OCI-LY3 (cell line): ENCODE measurements around the gene TBXAS1.

Experiments used
- CTCF ChIP-seq: fragments of 200-600, 300-600 bp; sonication (generic); IDR thresholded peaks from 2 replicates; pipeline ENCODE4 v1.5.1; 2014; ENCODE audit warnings: antibody characterized with exemption, low read length, low read depth
- EZH2phosphoT487 ChIP-seq: fragments of 200-600 bp; shearing (Covaris generic); IDR thresholded peaks from 2 replicates; pipeline ENCODE4 v1.6.1; 2018; ENCODE audit warnings: antibody characterized with exemption, mixed run types, low read depth

DNA sequence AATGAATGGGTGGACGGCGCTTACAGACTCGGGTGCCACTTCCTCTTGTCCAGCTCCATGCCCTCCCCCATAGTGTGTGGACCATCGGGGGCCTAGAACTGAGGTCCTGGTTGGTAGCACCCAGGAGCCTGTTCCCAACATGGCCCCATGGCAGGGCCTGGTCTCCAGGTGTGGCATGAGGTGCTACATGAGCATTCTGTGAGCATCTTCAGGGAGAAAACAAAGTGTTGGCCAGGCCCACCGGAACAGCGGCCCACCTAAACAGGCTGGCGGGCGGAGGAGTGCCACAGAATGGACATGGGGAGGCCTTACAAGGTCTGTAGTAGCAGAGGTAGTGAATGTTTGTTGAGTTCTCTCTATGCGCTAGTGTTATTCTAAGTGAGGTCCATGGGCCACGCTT, 156.7 kb downstream of the TBXAS1 start:
- TF ChIP-seq CTCF (no peak), EZH2phosphoT487 (no peak)
